MM.1S (cell line): ENCODE measurements around the gene KRT4.

ENCODE experiments used
- CTCF ChIP-seq: fragments of 300-600 bp; sonication (generic); IDR thresholded peaks from 2 replicates; pipeline ENCODE4 v1.5.1; 2016; ENCODE audit warnings: antibody characterized with exemption, low read length, mixed read lengths
- EZH2 ChIP-seq: fragments of 300-600 bp; sonication (generic); optimal IDR thresholded peaks from 2 replicates; pipeline ENCODE3; 2017; ENCODE audit warnings: low read depth, mild to moderate bottlenecking, antibody characterized with exemption, low read length, mixed read lengths
- EZH2phosphoT487 ChIP-seq: fragments of 300-600 bp; sonication (generic); IDR thresholded peaks from 2 replicates; pipeline ENCODE4 v1.6.1; 2018; ENCODE audit warnings: antibody characterized with exemption, low read length

GRCh38 chr12:52817003-52817698 is 3.2 kb upstream of the KRT4 start:
- TF ChIP-seq EZH2 (no peak), CTCF (no peak), EZH2phosphoT487 (no peak)
